ENCODE measurements around the gene AP3B2. TPM values are rescaled to one million over a fixed set of nuclear protein-coding genes. Genes with fewer than 3 reads are reported as not detected.

The AP3B2 gene
- total and polyA plus RNA-seq, 2 experiments from 2014 or later, result 1.4 to 3.0 TPM

GRCh38 chr15:82643992-82644391, 65.7 kb downstream of the AP3B2 start:
- Histone ChIP-seq H3K4me3 (no peak overlapping the region), H3K9me3 (ENCODE audit: low read depth) (no peaks in the 10 kb centered on the region), H3K4me1 (ENCODE audit: low read depth) (peaks cover 6% of the 10 kb centered on the region), H3K27ac (no peak overlapping the region), H3K27me3 (peaks cover 91% of the 10 kb centered on the region), H3K36me3 (no peaks in the 10 kb centered on the region)
- DNase-seq (ENCODE audit: low read depth in 1 of 2, low spot score in 1 of 2), result peak in 1 of 2 donors; percentile 15
- TF ChIP-seq CTCF (IDR thresholded peaks at IDR 0.05; ENCODE audit: low read depth, low read length), result no peak

- Histone ChIP-seq H3K4me1 (ENCODE audit: low read depth) (no peaks in the 10 kb centered on the region), H3K36me3 (no peaks in the 10 kb centered on the region), H3K4me3 (no peak overlapping the region), H3K27ac (no peak overlapping the region), H3K9me3 (ENCODE audit: low read depth) (no peaks in the 10 kb centered on the region), H3K27me3 (peaks cover 86% of the 10 kb centered on the region)
- no peak for DNase-seq (ENCODE audit: low read depth in 1 of 2, low spot score in 1 of 2)
- TF ChIP-seq CTCF (IDR thresholded peaks at IDR 0.05; ENCODE audit: low read depth, low read length), result no peak
These were observed 67.0 kb downstream of the AP3B2 start for GRCh38 chr15:82642656-82643055.

- H3K36me3 ChIP-seq, result no peaks in the 10 kb centered on the region
- H3K27me3 ChIP-seq, result peaks cover 86% of the 10 kb centered on the region
- DNase-seq (ENCODE audit: low read depth in 1 of 2, low spot score in 1 of 2), result no peak
- no peak for TF ChIP-seq CTCF (IDR thresholded peaks at IDR 0.05; ENCODE audit: low read depth, low read length)
- no peaks in the 10 kb centered on the region for H3K9me3 ChIP-seq (ENCODE audit: low read depth)
- no peak overlapping the region for H3K27ac ChIP-seq
- H3K4me1 ChIP-seq (ENCODE audit: low read depth), result no peaks in the 10 kb centered on the region
- no peak overlapping the region for H3K4me3 ChIP-seq
These were observed 68.4 kb downstream of the AP3B2 start for GRCh38 chr15:82641129-82641798.

DNA sequence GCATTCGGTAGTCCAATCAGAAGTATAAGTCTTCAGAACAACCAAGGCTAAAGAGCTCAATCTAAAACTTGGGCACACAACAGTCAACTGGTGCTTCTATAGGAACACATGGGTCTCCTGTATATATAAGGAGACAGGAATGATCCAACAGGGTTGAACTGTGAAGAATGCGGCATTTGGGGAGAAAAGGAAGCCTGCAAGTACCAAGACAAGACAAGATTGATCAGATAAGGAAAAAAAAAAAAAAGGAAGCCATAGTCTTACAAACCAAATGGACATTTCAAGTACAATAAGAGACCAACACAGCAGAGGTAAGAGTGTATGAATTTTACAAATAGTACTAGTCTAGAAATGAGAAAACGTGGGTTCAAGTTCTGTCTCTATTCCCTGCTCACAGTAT, 69.0 kb downstream of the AP3B2 start:
- Histone ChIP-seq H3K9me3 (ENCODE audit: low read depth) (no peaks in the 10 kb centered on the region), H3K27me3 (peaks cover 86% of the 10 kb centered on the region), H3K36me3 (no peaks in the 10 kb centered on the region), H3K4me3 (no peak overlapping the region), H3K27ac (no peak overlapping the region), H3K4me1 (ENCODE audit: low read depth) (no peaks in the 10 kb centered on the region)
- no peak for TF ChIP-seq CTCF (IDR thresholded peaks at IDR 0.05; ENCODE audit: low read depth, low read length)
- no peak for DNase-seq (ENCODE audit: low read depth in 1 of 2, low spot score in 1 of 2)

DNA sequence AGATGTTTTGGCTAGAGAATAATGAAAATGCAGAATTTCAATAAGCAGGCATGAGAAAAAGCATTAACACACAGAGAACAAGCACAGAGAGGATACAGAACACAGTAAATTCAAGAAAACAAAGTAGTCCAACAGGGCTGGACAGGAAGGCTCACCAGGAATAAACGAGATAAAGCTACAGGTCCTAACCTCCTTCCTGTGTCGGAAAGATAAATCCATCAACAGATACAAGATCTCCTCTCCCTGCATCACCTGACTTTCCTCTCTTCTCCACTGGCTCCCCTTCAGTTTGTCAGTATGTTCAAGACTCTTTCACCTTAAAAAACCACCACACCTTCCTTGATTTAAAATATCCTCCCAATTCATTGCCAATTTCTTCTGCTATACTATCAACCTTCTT, 73.9 kb downstream of the AP3B2 start:
- DNase-seq (ENCODE audit: low read depth in 1 of 2, low spot score in 1 of 2), result no peak
- H3K27ac ChIP-seq, result no peak overlapping the region
- H3K4me3 ChIP-seq, result no peak overlapping the region
- no peaks in the 10 kb centered on the region for H3K4me1 ChIP-seq (ENCODE audit: low read depth)
- no peaks in the 10 kb centered on the region for H3K36me3 ChIP-seq
- H3K9me3 ChIP-seq (ENCODE audit: low read depth), result no peaks in the 10 kb centered on the region
- H3K27me3 ChIP-seq, result peaks cover 61% of the 10 kb centered on the region
- no peak for TF ChIP-seq CTCF (IDR thresholded peaks at IDR 0.05; ENCODE audit: low read depth, low read length)
